Occipital lobe (tissue), 2 donors: ENCODE data around the gene LRTM1. TPM values are rescaled to one million over a fixed set of nuclear protein-coding genes. Genes with fewer than 3 reads are reported as not detected.

Experiments used
- DNase-seq: peaks from one replicate; lab custom pipeline; 2025; lab: John Stamatoyannopoulos, UW
- total RNA-seq: library from RNA; depleted of rRNA; stranded (reverse); fragments of >200 nt; gene quantifications from one replicate; pipeline ENCODE4 v1.2.3, GENCODE V29; 2014

LRTM1 gene
- total RNA-seq, 1 donor from 2014 or later = not detected

GRCh38 chr3:54895613-54896012 lies 32.2 kb downstream of the LRTM1 start:
- DNase-seq = no peak

GRCh38 chr3:54892168-54892567 lies 35.7 kb downstream of the LRTM1 start:
- DNase-seq = no peak

GRCh38 chr3:54891540-54891897 lies 36.3 kb downstream of the LRTM1 start:
- DNase-seq = peak; percentile 75

DNA sequence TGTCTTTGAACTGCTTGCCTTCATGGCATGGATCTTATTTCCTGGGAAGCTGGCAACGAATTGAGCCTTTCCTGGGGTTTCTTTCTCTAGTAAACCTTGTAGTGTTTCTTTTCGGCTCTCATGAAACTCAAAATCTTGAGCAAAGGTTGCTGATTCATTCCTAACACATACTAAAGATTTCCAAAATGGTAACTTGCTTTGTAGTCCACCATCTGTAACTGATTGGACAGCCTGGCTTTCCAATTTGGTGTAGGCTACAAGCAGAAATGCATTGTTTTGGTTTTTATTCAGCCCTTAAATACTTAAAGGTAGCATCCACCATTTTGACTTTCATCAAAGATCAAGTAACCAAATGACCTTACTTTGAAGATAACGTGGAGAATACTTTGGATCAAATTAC lies 38.1 kb downstream of the LRTM1 start:
- DNase-seq = no peak

DNA sequence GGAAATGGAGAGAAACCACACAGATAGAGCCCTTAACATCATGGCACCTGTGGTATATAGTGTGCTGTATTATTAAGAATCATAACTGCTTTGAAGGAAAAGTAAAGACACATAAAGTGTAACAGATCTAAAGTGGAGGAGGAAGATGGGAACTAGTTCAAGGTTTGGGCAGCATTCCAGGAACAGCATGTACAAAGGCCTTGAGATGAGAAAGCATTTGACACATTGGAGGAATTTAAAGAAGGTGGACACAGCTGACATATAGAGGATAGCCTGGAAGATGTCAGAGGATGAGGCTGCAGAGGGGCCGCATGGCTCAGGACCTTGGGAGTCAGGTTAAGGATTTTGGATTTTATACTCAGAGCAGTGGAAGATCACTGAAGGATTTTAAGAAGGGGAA lies 39.0 kb downstream of the LRTM1 start:
- DNase-seq = no peak

DNA sequence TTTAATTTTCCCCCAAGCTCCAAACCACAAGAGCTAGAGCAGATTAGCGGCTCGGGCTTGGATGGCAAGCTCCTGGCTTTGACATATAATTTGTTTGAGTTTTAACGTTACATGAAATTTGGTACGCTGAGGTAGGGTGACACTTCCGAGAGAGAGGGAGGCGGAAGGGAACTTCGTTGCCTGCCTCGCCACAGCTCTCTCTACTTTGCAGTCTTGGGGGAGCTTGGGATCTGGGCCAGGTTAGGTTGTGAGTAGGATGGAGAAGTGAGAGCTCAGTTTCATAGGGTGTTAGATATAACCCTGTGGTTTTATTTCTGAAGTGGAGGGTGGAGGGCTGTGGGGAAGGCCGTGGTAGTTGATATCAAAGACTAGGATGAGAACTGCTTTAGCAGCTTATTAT lies 39.7 kb downstream of the LRTM1 start:
- DNase-seq = peak; percentile 21

DNA sequence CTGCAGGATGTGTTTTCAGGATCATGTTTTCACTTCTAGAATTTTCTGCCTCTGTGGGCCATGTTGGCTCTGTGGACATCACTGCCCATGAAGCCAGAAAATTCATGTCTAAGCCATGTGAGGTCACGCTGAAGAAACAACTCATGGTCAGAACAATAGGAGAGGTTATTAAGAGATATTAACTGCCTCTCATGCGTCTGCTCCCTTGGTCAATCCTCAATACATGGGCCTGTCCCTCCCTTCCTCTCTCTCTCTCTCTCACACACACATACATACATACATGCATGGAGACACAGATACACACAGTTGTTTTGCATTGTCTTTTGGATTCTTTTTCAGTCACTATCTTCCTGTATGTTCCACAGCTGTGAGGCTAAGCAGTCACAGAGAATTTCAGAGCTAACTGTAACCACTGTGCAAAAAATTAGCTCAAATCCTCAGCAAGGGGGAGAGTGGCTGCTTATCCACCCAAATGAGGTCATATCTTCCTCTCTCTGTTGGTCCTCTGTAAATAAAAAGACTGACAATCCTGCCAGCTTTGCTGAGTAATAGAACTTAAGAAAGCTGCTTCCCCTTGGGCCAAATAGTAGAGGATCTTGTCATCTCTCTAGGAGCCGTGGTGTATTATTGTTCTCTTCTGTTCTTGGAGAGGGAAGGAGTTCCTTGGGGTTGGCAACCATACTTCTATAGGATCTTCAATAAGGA lies 45.6 kb downstream of the LRTM1 start:
- DNase-seq = no peak

DNA sequence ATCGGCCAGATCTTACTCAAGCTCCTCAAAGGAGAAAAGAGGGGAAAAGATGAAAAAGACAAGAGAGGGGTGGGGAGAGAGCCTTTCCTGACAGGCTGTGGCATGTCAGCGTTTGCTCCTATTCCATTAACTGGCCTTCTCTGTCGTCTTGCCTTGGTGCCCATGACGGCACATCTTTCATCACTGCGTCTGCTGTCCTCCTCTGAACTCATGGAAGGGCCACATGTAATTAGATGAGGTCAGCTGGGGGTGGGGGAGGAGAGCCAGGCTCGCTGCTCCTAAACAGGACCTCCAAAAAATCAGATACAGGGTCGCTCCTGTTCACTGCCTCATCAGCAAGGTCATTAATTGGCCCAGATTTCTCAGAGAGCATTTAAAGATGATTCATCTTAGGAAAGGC lies 49.7 kb downstream of the LRTM1 start:
- no peak for DNase-seq

- no peak for DNase-seq
These were observed 50.1 kb downstream of the LRTM1 start for GRCh38 chr3:54877730-54878129.

DNA sequence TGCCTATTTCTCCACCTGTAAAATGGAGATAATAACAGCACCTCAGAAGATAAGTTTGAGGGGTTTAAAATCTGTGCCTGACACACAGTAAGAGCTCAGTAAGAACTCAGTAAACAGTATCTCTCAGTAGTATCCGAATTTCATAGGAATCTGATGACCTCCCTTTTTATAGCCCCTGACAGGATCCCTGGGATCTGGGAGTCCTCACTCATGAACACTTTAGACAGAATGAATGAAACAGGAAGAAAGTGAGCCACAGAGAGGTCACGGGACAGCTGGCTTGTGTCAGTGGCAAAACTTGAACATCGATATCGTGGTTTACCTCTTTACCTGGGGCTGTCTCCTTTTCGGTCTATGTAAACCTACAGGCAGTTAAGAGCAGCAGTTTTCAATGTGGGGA lies 51.2 kb downstream of the LRTM1 start:
- no peak for DNase-seq

GRCh38 chr3:54875596-54876268 lies 52.1 kb downstream of the LRTM1 start:
- DNase-seq = no peak

DNA sequence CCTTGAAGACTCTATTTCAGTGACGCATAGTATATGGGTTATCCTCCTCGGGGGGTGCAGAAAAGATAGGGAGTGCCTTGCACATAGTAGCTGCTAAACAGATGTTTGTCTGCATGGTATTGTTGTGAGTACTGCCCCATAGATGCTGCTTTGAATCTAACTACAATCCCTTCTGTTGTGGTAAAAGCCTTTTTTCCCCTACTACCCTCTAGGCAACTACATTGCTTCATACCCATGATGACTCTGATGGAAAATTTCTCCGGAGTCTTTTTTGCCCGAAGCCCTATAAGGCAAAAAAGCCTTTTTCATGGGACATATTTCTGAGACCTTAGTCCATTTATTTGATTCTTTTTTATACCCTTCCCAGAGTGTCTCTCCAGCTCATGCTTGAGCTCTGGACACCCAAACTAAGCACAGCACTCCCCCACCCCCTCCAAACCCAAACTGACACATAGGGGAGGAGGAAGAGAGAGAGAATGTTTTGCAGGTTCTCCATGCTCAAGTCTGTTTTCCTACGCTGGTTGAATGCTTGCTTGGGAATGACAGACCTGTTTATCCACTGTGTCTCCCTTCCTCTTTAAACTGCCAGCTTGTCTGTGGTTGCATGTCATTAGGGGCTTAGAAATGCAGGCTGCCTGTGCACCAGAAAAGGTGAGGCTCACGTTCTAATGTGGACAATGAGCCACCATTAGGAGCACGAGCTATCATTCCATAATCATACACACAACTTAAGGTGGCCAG lies 52.9 kb downstream of the LRTM1 start:
- DNase-seq = no peak

DNA sequence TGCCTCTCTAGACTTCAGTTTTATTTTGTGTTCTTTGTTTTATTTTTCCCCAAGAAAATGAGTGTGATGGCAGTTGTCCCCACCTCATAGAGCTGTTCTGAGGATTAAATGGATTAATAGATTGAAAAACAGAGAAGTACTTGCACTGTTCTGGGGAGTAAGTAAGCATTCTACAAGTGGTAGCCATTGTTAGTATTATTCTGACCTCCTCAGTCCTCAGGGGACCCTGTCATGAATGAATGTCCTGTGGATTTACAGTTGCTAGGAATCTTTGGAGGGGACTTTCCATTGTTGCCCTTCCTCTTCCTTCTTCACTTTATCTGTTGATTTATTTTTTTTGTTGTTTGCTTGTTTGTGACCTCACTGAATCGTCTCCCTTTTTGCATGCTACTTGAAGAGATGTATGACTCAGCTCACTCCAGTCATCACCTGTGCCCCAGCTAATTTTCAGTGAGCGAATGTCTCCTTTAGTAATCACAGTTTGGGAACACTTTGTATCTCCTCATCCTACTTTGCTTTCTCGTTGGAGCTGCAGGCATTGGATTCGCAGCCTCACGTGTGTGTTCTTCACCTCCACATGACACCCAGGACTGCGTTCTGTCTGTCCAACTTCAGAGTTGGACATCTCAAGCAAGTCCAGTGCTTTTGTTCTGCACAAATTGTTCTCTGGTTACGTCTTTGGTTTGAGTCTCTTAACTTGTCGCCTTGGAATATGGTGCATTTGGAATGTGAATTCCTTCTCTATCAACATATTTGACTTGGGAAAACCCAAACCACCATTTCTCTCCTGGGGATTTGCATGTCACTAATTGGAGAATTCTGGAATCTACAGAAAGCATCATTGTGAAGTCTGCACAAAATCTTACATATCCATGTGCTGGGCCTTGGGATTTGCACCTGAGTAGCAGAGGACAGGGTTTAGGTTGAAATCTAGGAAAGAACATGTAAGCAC lies 54.5 kb downstream of the LRTM1 start:
- DNase-seq = no peak

GRCh38 chr3:54871867-54872266 lies 56.0 kb downstream of the LRTM1 start:
- DNase-seq = no peak

DNA sequence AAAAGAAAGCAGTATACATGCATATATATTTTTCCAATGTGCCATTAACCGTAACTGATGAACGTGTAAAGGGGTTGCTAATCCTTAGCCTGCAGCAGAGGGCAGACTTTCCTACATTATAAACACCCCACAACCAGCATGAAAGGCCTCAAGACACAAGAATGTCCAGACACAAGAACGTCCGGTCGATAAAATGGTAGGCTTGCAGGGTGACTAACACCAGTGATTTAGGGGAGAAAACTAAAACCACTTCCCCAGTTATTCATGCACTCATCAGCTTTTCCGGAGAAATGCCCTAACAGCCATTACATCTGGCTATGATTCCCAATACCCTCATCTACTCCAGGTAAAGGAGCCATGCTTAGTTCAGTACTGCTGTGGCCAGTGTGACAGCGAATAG lies 57.4 kb downstream of the LRTM1 start:
- no peak for DNase-seq
